PC-9 (cell line): ENCODE measurements around the gene GDPGP1. TPM values are rescaled to one million over a fixed set of nuclear protein-coding genes. Genes with fewer than 3 reads are reported as not detected.

Experiments used
- BruUV-seq: library from RNA; stranded (reverse); fragments of 400-500 nt; replicated peaks from 2 replicates; lab custom pipeline; 2021; lab: Mats Ljungman, UMichigan
- CTCF ChIA-PET: fragments of 300-600 bp; sonication (Branson Sonifier 250); formaldehyde crosslinking; loops from one replicate; lab custom pipeline; 2022; ENCODE audit warnings: antibody characterized with exemption; lab: Charles Lee
- POLR2A ChIA-PET: fragments of 300-600 bp; sonication (Branson Sonifier 250); formaldehyde crosslinking; loops from one replicate; lab custom pipeline; 2022; ENCODE audit warnings: antibody characterized with exemption; ENCODE audit not compliant: unreplicated experiment; lab: Charles Lee
- DNase-seq, 2 experiments: peaks; one replicate each; pipeline versions ENCODE4 v3.0.0 to v3.0.0-alpha.2; 2015 to 2022; ENCODE audit warnings: mixed read lengths in 1 of 2
- H2AFZ ChIP-seq: fragments of 200-600 bp; sonication (generic); 2 replicates; pipeline ENCODE4 v1.8.1; 2017; ENCODE audit warnings: antibody characterized with exemption
- H3F3A ChIP-seq: fragments of 200-600 bp; sonication (generic); 2 replicates; pipeline ENCODE4 v1.8.1; 2017; ENCODE audit warnings: antibody characterized with exemption, mild to moderate bottlenecking, low read depth; ENCODE audit not compliant: insufficient read depth
- H3K27ac ChIP-seq: fragments of 200-600 bp; sonication (generic); 2 replicates; pipeline ENCODE4 v1.6.1; 2016; ENCODE audit warnings: mixed run types
- H3K27me3 ChIP-seq: fragments of 200-600 bp; sonication (generic); 2 replicates; pipeline ENCODE4 v1.6.1; 2016; ENCODE audit warnings: low read depth, mixed run types; ENCODE audit not compliant: insufficient read depth
- H3K36me3 ChIP-seq: fragments of 200-600 bp; sonication (generic); 2 replicates; pipeline ENCODE4 v1.6.1; 2016; ENCODE audit warnings: low read depth, mixed run types
- H3K4me1 ChIP-seq: fragments of 200-600 bp; sonication (generic); replicated peaks from 2 replicates; pipeline ENCODE4 v1.6.1; 2016; ENCODE audit warnings: mixed run types; ENCODE audit not compliant: insufficient read depth
- H3K4me2 ChIP-seq: fragments of 200-600 bp; sonication (generic); 2 replicates; pipeline ENCODE4 v1.6.1; 2017; ENCODE audit warnings: mixed run types
- H3K4me3 ChIP-seq: fragments of 200-600 bp; sonication (generic); 2 replicates; pipeline ENCODE4 v1.6.1; 2016; ENCODE audit warnings: mixed run types
- H3K79me2 ChIP-seq: fragments of 200-600 bp; sonication (generic); 2 replicates; pipeline ENCODE4 v1.6.1; 2017; ENCODE audit warnings: low read depth, mixed run types
- H3K9me2 ChIP-seq: fragments of 200-600 bp; sonication (generic); 2 replicates; pipeline ENCODE4 v1.8.1; 2017; ENCODE audit warnings: mild to moderate bottlenecking; ENCODE audit not compliant: insufficient read depth
- H3K9me3 ChIP-seq: fragments of 200-600 bp; sonication (generic); 2 replicates; pipeline ENCODE4 v1.8.1; 2016; ENCODE audit warnings: low read depth; ENCODE audit not compliant: insufficient read depth
- H4K20me1 ChIP-seq: fragments of 200-600 bp; sonication (generic); 2 replicates; pipeline ENCODE4 v1.8.1; 2017; ENCODE audit not compliant: insufficient read depth
- CTCF ChIP-seq: fragments of 200-600 bp; sonication (generic); conservative IDR thresholded peaks from 2 replicates; pipeline ENCODE4 v1.6.1; 2017; ENCODE audit warnings: mixed run types, antibody characterized with exemption, mild to moderate bottlenecking, moderate library complexity
- EZH2 ChIP-seq: fragments of 200-600 bp; sonication (generic); IDR thresholded peaks from 2 replicates; pipeline ENCODE4 v1.8.0; 2017; ENCODE audit warnings: antibody characterized with exemption, low read depth
- intact Hi-C: fragments of 100-400 bp; cut with micrococcal nuclease; formaldehyde crosslinking; loops from one replicate; pipeline ENCODE4 v1.10.0; 2022; ENCODE audit not compliant: unreplicated experiment
- total RNA-seq: library from RNA; stranded (reverse); gene quantifications from 2 replicates; pipeline ENCODE4 v1.2.3, GENCODE V29; 2021

Gene GDPGP1
- total RNA-seq, 1 experiment from 2014 or later: 7.6 TPM

- Histone ChIP-seq H3K36me3 (peaks cover 6% of the 10 kb centered on the region; the same call in 1 of the 2 replicates), H3K9me3 (no peaks in the 10 kb centered on the region), H3K9me2 (no peaks in the 10 kb centered on the region), H3K4me1 (peaks cover 45% of the 10 kb centered on the region), H3K4me2 (peak overlapping the region; percentile 51), H3K4me3 (no peak overlapping the region), H3K79me2 (peaks cover 43% of the 10 kb centered on the region), H3K27ac (peak overlapping the region; percentile 57), H3F3A (peaks cover 23% of the 10 kb centered on the region; the same call in 1 of the 2 replicates), H3K27me3 (no peaks in the 10 kb centered on the region), H4K20me1 (peaks cover 10% of the 10 kb centered on the region; the same call in 1 of the 2 replicates), H2AFZ (no peak overlapping the region)
- no TSS peak for BruUV-seq
- no peak for TF ChIP-seq EZH2
- no peak for TF ChIP-seq CTCF
- CTCF ChIA-PET: interaction anchor here (0.5 kb wide), 1 partner anchor 89 kb away, joined by 8 read pairs; no protein-coding TSS in a partner anchor
- no peak for DNase-seq
- intact Hi-C loops: loop anchor here (10.0 kb wide), 1 partner anchor 368 kb away; the partner anchor contains the start of gene AP3S2
- POLR2A ChIA-PET: interaction anchor here (0.5 kb wide), 1 partner anchor 12 kb away, joined by 5 read pairs; no protein-coding TSS in a partner anchor
These were observed 28.4 kb downstream of the GDPGP1 start for GRCh38 chr15:90262426-90262825.

- no peaks in the 10 kb centered on the region for H3K9me3 ChIP-seq
- H3K4me1 ChIP-seq: peaks cover 56% of the 10 kb centered on the region
- CTCF ChIA-PET: no interaction called here
- no TSS peak for BruUV-seq
- H2AFZ ChIP-seq: peak overlapping the region; percentile 82
- DNase-seq: peak; percentile 20 to 66
- H3K27me3 ChIP-seq: no peaks in the 10 kb centered on the region
- peak overlapping the region; percentile 82 for H3K4me3 ChIP-seq
- H3K27ac ChIP-seq: peak overlapping the region; percentile 89
- H3F3A ChIP-seq: peaks cover 32% of the 10 kb centered on the region
- TF ChIP-seq EZH2 (no peak), CTCF (no peak)
- H3K79me2 ChIP-seq: peaks cover 61% of the 10 kb centered on the region
- peaks cover 23% of the 10 kb centered on the region for H4K20me1 ChIP-seq
- H3K36me3 ChIP-seq: peaks cover 14% of the 10 kb centered on the region
- no peaks in the 10 kb centered on the region for H3K9me2 ChIP-seq
- intact Hi-C loops: loop anchor here (1.0 to 10.0 kb wide), 3 partner anchors 16 to 370 kb away; partner anchors contain the start of genes AP3S2, CIB1 and TTLL13
- POLR2A ChIA-PET: no interaction called here
- peak overlapping the region; percentile 100 for H3K4me2 ChIP-seq
These were observed 30.7 kb downstream of the GDPGP1 start for GRCh38 chr15:90264671-90265070.

- H3K4me2 ChIP-seq: peak within 1 kb of the TSS; percentile 100
- peaks cover 56% of the 10 kb centered on the region for H3K4me1 ChIP-seq
- H3K9me2 ChIP-seq: no peaks in the 10 kb centered on the region
- DNase-seq: peak; percentile 80 to 85
- H3K9me3 ChIP-seq: no peaks in the 10 kb centered on the region
- H3K36me3 ChIP-seq: peaks cover 22% of the 10 kb centered on the region
- H3K79me2 ChIP-seq: peaks cover 69% of the 10 kb centered on the region
- CTCF ChIA-PET: no interaction called here
- no TSS peak for BruUV-seq
- H2AFZ ChIP-seq: peak within 1 kb of the TSS; percentile 82
- TF ChIP-seq EZH2 (no peak), CTCF (no peak)
- POLR2A ChIA-PET: no interaction called here
- H3K27me3 ChIP-seq: no peaks in the 10 kb centered on the region
- peaks cover 33% of the 10 kb centered on the region for H3F3A ChIP-seq
- intact Hi-C loops: loop anchor here (1.0 to 10.0 kb wide), 3 partner anchors 17 to 371 kb away; partner anchors contain the start of genes AP3S2, CIB1 and TTLL13
- peaks cover 31% of the 10 kb centered on the region for H4K20me1 ChIP-seq
- peak within 1 kb of the TSS; percentile 89 for H3K27ac ChIP-seq
- H3K4me3 ChIP-seq: peak within 1 kb of the TSS; percentile 82
These were observed 31.5 kb downstream of the GDPGP1 start, which contains the start of gene NGRN for GRCh38 chr15:90265271-90266060. Gene NGRN, plus strand, starts transcription at chr15:90265672. Its CDS starts 41 bp downstream, at chr15:90265713.
